Transverse colon (tissue), 4 donors: ENCODE data around the gene FAM53A. TPM values are rescaled to one million over a fixed set of nuclear protein-coding genes. Genes with fewer than 3 reads are reported as not detected.

Experiments used
- DNase-seq: peaks from one replicate; pipeline ENCODE4 v3.0.0-alpha.2; 2019
- H3K27ac ChIP-seq, 4 donors: fragments of 200-600 bp; sonication (generic); 2 replicates each; pipeline ENCODE4 v1.5.1; 2016 to 2018; ENCODE audit warnings: inconsistent platforms in 4 of 4
- H3K27me3 ChIP-seq: fragments of 200-600 bp; sonication (generic); 2 replicates; pipeline ENCODE4 v1.5.1; 2017; ENCODE audit warnings: inconsistent platforms
- H3K36me3 ChIP-seq, 4 donors: fragments of 200-600 bp; sonication (generic); 2 replicates each; pipeline ENCODE4 v1.5.1; 2017 to 2019; ENCODE audit warnings: inconsistent platforms in 4 of 4
- H3K4me1 ChIP-seq, 4 donors: fragments of 200-600 bp; sonication (generic); 2 replicates each; pipeline ENCODE4 v1.5.1; 2017 to 2020; ENCODE audit warnings: inconsistent platforms in 4 of 4
- H3K4me3 ChIP-seq, 4 donors: fragments of 200-600 bp; sonication (generic); 1 replicate in 1 of 4; 2 replicates in 3 of 4; pipeline versions ENCODE4 v1.5.1 to v1.6.1; 2017 to 2019; ENCODE audit warnings: inconsistent platforms in 4 of 4
- H3K9me3 ChIP-seq, 2 donors: fragments of 200-600 bp; sonication (generic); 2 replicates each; pipeline ENCODE4 v1.5.1; 2017 to 2019; ENCODE audit warnings: inconsistent platforms in 2 of 2
- CTCF ChIP-seq, 5 experiments: fragments of 200-600 bp in 3 of 5; fragments of 450-650 bp in 2 of 5; sonication (generic) in 3 of 5; IDR thresholded peaks; 1 replicate in 2 of 5; 2 replicates in 3 of 5; pipeline ENCODE4 v1.5.1; 2016 to 2017; ENCODE audit warnings: antibody characterized with exemption in 5 of 5, inconsistent platforms in 3 of 5, mild to moderate bottlenecking in 2 of 5, moderate library complexity in 1 of 5
- EP300 ChIP-seq: sonication (generic); formaldehyde crosslinking; IDR thresholded peaks from one replicate; pipeline ENCODE4 v1.6.1; 2017; ENCODE audit warnings: antibody characterized with exemption, low read depth
- POLR2A ChIP-seq: fragments of 450-650 bp; IDR thresholded peaks from one replicate; pipeline ENCODE4 v1.6.1; 2016; ENCODE audit warnings: antibody characterized with exemption, mild to moderate bottlenecking, moderate library complexity
- POLR2AphosphoS5 ChIP-seq, 3 donors: sonication (generic); formaldehyde crosslinking; IDR thresholded peaks; one replicate each; pipeline ENCODE4 v1.6.1; 2016; ENCODE audit warnings: antibody characterized with exemption in 3 of 3
- WGBS, 2 donors: methylation state at CpG; one replicate each; pipeline ENCODE4 v1.1.5; 2018; ENCODE audit warnings: low coverage in 1 of 2; 5-methylcytosine and 5-hydroxymethylcytosine counted together
- in situ Hi-C, 4 donors: fragments of 200-750 bp; cut with MboI; loops; one replicate each; pipeline versions ENCODE4 v1.15.0 to v1.15.1; 2017; ENCODE audit warnings: low sequenced_read_pairs in 3 of 4, low pct_ligation_motif_present in 1 of 4, low pct_unique_long_range_greater_than_20kb in 1 of 4
- intact Hi-C: fragments of 100-400 bp; cut with DNase I; formaldehyde crosslinking; loops from one replicate; pipeline ENCODE4 v1.15.1; 2023; ENCODE audit warnings: low total_unique reads
- total RNA-seq, 4 donors: library from RNA; depleted of rRNA; stranded (reverse); fragments of >200 nt; gene quantifications; one replicate each; pipeline ENCODE4 v1.1.0, GENCODE V29; 2016

The FAM53A gene
- total RNA-seq, 4 donors from 2014 or later = 1.4 to 32.9 (median 2.7) TPM

GRCh38 chr4:1638873-1639272 lies 45.2 kb downstream of the FAM53A start:
- no peak overlapping the region for H3K27ac ChIP-seq
- peaks cover 10% of the 10 kb centered on the region for H3K27me3 ChIP-seq
- WGBS, 2 donors = 65% methylated on average over 4 of the region's 11 CpGs; no CpG with 5 or more reads in 1 of the 2 donors
- H3K4me3 ChIP-seq = no peak overlapping the region
- no peaks in the 10 kb centered on the region for H3K36me3 ChIP-seq
- H3K4me1 ChIP-seq = no peaks in the 10 kb centered on the region
- intact Hi-C loops (no loop called here), in situ Hi-C loops (loop anchor here in 1 of 4 donors (25.0 kb wide), 1 partner anchor 277 kb away; no protein-coding TSS in a partner anchor)
- TF ChIP-seq POLR2AphosphoS5 (IDR thresholded peaks at IDR 0.05) (no peak), POLR2A (no peak), EP300 (no peak), CTCF (IDR thresholded peaks at IDR 0.05) (no peak)
- no peak for DNase-seq
- H3K9me3 ChIP-seq = no peaks in the 10 kb centered on the region

- no peak overlapping the region for H3K27ac ChIP-seq
- H3K4me3 ChIP-seq = no peak overlapping the region
- H3K36me3 ChIP-seq = no peaks in the 10 kb centered on the region
- no peak for DNase-seq
- WGBS, 2 donors = 79% methylated on average over 10 of the region's 10 CpGs; no CpG with 5 or more reads in 1 of the 2 donors
- no peaks in the 10 kb centered on the region for H3K9me3 ChIP-seq
- in situ Hi-C loops (loop anchor here in 1 of 4 donors (25.0 kb wide), 1 partner anchor 276 kb away; no protein-coding TSS in a partner anchor), intact Hi-C loops (no loop called here)
- H3K4me1 ChIP-seq = no peaks in the 10 kb centered on the region
- TF ChIP-seq POLR2A (no peak), POLR2AphosphoS5 (IDR thresholded peaks at IDR 0.05) (no peak), CTCF (IDR thresholded peaks at IDR 0.05) (no peak), EP300 (no peak)
- peaks cover 13% of the 10 kb centered on the region for H3K27me3 ChIP-seq
Measured at GRCh38 chr4:1638272-1638598, 45.9 kb downstream of the FAM53A start.

GRCh38 chr4:1637580-1638271 lies 46.4 kb downstream of the FAM53A start:
- intact Hi-C loops (no loop called here), in situ Hi-C loops (loop anchor here in 1 of 4 donors (25.0 kb wide), 1 partner anchor 275 kb away; no protein-coding TSS in a partner anchor)
- WGBS, 2 donors = 89% methylated on average over 8 of the region's 12 CpGs; no CpG with 5 or more reads in 1 of the 2 donors
- Histone ChIP-seq H3K9me3 (no peaks in the 10 kb centered on the region), H3K27ac (no peak overlapping the region), H3K27me3 (peaks cover 13% of the 10 kb centered on the region), H3K36me3 (no peaks in the 10 kb centered on the region), H3K4me3 (no peak overlapping the region), H3K4me1 (no peaks in the 10 kb centered on the region)
- no peak for TF ChIP-seq EP300
- TF ChIP-seq POLR2A = no peak
- TF ChIP-seq CTCF (IDR thresholded peaks at IDR 0.05) = no peak
- TF ChIP-seq POLR2AphosphoS5 (IDR thresholded peaks at IDR 0.05) = no peak
- DNase-seq = no peak

GRCh38 chr4:1636490-1637211 lies 47.5 kb downstream of the FAM53A start:
- no peak for TF ChIP-seq CTCF (IDR thresholded peaks at IDR 0.05)
- no peak for TF ChIP-seq EP300
- no peak for TF ChIP-seq POLR2A
- TF ChIP-seq POLR2AphosphoS5 (IDR thresholded peaks at IDR 0.05) = no peak
- WGBS, 2 donors = 83 to 90% methylated on average over 1 to 25 of the region's 30 CpGs

More at GRCh38 chr4:1636490-1637211, 47.5 kb downstream of the FAM53A start:
- in situ Hi-C loops = loop anchor here in 1 of 4 donors (25.0 kb wide), 1 partner anchor 274 kb away; no protein-coding TSS in a partner anchor
- Histone ChIP-seq H3K4me1 (no peaks in the 10 kb centered on the region), H3K4me3 (no peak overlapping the region), H3K36me3 (no peaks in the 10 kb centered on the region), H3K27ac (no peak overlapping the region), H3K27me3 (peaks cover 13% of the 10 kb centered on the region), H3K9me3 (no peaks in the 10 kb centered on the region)
- DNase-seq = no peak
- intact Hi-C loops = no loop called here
